Brain pericyte (primary cell): Measurements from ENCODE around the gene SLC25A5.
"Not testable (repeated sequence)": the region's sequence is repeated elsewhere in the genome, so short reads cannot be mapped to it uniquely, and the experiment has no call there.

Experiments used
- DNase-seq: peaks from one replicate; pipeline ENCODE4 v3.0.0-alpha.2; 2012; ENCODE audit warnings: low read depth, low spot score

Gene SLC25A5

DNA sequence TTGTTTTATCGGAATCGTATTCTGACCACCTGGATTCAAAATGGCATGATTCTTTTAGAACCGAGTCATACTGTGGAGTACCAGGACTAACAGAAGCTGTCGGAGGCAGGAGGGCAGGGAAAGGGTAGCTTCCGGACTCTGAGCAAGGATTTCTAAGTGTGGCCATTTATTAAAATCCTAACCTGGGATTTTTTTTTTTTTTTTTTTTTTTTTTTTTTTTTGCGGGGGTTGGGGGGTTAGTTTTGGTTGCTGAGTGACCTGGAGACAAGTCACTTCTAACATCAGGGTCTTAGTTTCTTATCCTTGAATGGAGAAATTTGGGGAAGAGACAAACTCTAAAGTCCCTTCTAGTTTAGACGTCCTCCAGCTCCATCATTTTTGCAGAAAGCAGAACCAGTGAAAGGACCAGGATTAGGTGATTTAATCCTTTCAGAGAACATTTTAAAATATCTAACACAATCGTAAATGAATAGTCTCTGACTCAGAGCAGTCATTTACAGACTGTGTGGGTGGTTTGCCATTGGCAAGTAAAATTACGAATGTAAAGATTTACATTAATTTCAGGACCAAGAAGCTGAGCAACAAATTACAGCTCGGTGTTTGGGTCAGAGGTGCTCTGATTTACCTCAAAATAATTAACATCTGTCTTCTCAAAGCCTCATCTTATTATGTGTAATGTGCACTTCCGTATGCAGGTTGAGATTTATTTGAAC is 7.3 kb downstream of the SLC25A5 start:
- DNase-seq: no peak

DNA sequence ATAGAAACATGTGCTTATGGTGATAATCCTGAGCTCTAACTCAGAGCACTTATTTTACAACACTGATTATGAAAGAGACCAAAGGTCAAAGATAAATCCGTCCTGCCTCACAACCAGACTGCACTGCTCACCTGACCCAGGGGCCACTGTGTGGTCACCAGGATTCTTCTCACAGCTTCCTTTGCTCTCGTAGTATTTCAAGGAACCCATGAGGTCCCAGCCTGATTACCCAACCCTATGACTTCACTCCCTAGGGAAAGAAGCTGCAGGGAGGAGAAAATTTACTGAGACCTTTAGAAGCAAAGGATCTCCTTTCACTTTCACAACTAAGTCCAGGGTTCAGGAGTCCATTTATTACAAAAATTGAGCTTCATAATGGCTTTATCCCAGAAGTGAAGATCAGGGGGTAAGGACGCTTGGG is 9.6 kb downstream of the SLC25A5 start:
- no peak for DNase-seq

DNA sequence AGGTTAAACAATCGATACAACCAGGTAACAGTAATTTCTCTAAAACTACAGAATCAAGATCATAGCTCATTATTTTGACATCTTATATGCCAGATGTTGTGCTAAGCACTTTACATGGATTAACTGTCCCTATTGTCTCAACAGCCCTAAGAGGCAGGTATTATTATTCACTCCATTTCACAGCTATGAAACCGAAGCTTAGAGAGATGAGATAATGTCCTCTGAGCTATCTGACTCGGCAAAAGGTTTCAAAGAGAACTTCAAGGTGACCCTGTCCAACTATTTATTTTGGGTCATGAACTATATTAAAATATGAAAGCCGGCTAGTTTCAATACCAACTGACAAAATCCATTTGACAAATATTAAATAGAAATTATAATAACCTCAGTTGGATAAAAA is 10.3 kb downstream of the SLC25A5 start:
- no peak for DNase-seq

DNA sequence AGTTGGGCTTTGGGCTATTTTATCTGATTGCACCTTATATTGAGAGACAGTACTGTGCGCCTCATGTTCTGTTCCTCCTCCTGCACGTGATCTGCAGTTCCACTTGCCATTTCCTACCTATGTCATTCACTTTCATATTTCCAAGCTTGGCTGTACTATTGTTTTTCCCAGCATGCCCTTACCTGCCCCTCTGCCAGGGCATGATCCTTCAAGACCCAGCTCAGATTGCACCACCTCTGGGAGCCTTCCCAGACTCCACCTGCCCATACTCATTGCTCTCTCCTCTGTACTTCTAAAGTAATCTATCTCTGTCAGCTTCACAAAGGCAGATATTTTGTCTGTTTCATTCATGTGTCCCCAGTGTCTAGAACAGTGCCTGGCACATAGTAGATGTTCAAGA is 11.6 kb downstream of the SLC25A5 start:
- DNase-seq: no peak

DNA sequence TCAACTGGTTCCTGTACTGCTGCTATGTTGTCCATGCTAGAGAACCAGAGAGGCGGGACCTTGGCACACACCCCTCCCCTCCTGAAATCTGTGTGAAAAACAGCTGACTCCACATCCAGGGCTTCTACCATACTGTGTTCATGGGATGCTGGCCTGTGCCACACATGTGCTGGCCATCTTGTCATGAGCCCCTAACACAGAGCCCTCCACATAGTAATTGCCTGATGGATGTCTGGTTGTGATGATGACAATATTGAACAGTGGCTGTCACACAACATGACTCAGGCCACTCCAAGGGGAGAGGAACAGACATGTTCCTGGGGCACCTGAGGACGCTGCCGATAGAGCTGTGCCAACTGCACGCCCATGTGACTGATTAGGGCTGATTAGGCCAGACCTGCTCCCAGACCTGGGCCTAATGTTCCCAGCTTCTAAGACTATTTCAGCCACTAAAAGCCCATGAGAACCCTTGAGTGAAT is 13.1 kb downstream of the SLC25A5 start:
- DNase-seq: no peak

DNA sequence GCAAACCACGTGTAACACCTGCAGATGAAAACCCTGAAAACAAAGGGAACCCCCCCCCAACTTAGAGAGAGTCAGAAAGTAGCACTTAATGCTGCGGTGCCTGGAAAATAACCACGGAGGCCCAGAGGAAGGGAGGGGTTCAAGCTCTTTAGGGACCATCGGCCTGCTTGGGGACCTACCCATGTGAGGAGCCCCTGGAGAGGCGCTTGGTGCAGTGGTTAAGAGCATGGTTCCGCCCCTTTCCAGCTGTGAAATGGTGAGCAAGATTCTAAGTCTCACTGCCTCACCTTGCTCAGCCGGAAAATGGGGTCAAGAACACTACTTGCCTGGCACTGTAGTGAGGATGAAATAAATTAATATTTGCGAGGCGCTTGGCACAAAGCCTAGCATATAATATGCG is 13.8 kb downstream of the SLC25A5 start:
- no peak for DNase-seq

DNA sequence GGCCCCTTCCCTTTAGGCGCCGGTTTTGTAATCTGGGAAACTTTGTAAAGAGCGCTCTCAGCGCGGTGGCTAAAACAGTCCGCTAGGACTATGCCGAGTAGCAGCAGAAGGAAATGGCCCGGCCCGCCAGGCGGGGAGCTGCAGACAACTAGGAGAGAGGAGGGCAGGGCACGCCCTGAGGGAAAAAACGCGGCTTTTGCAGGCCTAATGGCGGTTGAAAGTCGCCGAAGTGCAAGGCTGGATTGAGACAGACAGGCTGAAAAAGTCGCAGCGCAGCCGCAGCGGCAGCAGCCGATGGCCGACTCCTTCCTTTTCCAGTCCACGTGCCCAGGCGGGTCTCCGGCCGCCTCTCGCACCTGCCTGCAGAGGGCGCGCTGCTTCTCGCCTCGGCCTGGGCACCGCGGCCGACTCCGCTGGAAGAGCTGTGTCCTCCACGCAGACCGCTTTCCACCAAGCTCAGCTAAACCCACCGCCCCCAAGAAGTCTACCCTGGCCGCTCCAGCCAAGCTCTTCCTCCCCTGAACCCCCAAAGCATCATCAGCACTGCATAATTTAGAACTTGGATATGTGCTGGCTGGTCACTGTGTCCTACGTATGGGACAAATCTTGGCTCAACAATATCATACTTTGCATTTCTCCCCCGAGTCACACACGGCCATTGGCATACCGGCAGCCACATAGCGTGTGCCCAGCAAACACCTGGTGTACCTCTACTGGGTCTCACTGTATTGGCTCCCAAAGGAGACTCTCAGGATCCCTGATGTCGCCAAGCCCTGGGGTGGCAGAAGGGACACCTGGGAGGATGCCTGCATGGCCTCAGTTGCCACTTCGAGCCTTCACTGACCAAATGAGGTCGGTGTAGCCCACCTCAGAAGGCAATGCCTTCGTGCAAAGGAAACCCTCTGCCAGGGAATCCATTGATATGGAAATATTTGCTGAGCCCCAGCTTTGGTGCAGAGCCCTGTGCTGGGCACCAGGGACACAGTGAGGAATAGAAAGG is 14.5 kb downstream of the SLC25A5 start:
- DNase-seq: no peak

DNA sequence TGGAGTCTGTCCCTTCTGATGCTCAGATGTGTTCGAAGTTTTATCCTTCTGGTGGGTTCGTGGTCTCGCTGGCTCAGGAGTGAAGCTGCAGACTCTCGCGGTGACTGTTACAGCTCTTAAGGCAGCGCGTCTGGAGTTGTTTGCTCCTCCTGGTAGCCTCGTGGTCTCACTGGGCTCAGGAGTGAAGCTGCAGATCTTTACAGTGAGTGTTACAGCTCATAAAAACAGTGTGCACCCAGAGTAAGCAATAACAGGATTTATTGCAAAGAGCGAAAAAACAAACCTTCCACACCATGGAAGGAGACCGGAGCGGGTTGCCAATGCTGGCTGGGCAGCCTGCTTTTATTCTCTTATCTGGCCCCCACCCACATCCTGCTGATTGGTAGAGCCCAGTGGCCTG is 18.5 kb downstream of the SLC25A5 start:
- DNase-seq: no peak

DNA sequence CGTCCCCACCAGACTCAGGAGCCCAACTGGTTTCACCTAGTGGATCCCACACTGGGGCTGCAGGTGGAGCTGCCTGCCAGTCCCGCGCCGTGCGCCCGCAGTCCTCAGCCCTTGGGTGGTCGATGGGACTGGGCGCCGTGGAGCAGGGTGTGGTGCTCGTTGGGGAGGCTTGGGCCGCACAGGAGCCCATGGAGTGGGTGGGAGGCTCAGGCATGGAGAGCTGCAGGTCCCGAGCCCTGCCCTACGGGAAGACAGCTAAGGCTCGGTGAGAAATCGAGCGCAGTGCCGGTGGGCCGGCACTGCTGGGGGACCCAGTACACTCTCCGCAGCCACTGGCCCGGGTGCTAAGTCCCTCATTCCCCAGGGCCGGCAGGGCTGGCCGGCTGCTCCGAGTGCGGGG is 19.5 kb downstream of the SLC25A5 start:
- DNase-seq: not testable (repeated sequence)

DNA sequence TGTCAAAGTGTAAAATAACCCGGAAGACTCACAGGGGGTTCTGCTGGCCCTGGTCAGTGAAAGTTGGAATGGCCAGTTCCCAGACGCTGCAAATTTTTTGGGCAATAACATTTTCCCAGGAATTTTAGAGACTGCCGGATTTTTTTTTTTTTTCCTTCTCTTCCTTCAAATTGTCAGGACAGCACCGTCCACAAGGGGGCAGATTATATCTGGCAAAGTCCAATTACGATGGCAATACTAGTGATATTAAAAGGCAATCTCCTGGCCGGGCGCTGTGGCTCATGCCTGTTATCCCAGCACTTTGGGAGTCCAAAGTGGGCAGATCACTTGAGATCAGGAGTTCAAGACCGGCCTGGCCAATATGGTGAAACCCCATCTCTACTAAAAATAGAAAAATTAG is 20.5 kb downstream of the SLC25A5 start:
- DNase-seq: no peak

DNA sequence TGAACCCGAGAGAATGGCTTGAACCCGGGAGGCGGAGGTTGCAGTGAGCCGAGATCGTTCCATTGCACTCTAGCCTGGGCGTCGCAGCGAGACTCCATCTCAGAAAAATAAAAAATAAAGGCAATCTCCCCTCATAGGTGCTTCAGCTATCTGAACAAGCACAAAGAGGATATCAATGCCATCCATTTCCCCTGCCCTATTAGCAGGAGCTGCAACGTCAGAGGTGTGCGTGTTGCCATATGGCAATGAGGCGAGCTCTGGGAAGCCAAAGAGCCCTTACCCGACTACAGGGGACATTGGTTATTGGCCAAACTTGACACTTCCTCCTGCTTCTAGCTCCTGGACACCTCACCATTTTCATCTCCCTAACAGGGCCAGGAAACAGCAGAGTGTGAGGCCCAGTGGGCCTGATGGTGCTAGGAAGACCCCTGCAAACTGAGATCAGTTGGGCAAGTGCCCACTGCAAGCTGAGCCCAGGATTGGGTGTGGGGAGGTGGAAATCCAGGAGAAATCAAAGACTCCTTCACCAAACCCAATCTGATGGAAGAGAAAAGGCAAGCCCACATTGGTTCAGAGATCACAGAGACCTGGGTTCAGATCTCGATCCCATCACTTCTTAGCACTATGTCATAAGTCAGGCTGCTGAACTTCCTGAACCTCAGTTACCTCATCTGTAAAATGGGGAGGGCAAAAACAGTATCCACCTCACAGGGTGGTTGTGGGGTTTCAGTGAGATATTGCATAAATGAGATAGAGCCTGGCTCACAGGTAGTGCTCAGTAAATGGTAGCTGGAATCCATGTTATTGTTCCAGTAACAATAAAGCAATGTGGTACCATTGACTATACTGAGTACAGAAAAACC is 21.2 kb downstream of the SLC25A5 start:
- DNase-seq: no peak

DNA sequence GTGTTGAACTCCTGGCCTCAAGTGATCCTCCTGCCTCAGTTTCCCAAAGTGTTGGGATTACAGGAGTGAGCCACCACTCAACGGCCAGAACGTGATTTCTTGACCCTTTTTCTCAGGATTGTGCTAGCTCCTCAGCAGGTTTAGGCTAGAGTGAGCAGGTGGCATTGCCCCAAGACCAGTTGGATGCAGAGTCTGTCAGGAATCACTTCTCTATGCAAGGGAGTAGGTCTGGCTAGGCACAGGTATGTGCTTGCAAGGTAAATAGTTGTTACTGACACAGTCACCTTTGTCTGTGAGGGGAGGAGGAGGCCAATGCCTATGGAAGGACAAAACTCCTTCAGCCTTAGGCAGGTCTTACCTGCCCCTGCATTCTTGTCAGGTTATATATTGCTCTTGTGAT is 24.2 kb downstream of the SLC25A5 start:
- no peak for DNase-seq

DNA sequence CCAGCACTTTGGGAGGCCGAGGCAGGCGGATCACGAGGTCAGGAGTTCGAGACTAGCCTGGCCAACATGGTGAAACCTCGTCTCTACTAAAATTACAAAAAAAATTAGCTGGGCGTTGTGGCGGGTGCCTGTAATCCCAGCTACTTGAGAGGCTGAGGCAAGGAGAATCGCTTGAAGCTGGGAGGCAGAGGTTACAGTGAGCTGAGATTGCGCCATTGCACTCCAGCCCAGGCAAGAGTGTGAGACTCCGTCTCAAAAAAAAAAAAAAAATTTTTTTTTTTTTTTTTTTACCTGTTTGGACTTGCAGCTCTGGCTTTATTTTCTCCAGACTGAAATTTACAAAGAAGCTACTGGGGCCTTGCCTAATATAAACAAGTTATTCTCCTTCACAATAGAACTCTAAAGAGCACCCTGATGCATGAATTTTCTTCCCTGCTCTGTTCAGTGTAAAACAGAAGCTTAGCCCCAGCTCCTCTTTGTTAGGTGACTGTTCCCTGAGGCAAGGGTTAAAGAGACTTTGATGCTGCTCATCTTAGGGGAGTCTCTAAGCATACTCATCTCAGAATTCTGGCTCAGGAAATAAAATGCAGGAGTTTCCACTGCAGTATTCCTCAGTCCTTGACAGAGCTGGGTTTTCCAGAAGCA is 25.7 kb downstream of the SLC25A5 start:
- DNase-seq: not testable (repeated sequence)

DNA sequence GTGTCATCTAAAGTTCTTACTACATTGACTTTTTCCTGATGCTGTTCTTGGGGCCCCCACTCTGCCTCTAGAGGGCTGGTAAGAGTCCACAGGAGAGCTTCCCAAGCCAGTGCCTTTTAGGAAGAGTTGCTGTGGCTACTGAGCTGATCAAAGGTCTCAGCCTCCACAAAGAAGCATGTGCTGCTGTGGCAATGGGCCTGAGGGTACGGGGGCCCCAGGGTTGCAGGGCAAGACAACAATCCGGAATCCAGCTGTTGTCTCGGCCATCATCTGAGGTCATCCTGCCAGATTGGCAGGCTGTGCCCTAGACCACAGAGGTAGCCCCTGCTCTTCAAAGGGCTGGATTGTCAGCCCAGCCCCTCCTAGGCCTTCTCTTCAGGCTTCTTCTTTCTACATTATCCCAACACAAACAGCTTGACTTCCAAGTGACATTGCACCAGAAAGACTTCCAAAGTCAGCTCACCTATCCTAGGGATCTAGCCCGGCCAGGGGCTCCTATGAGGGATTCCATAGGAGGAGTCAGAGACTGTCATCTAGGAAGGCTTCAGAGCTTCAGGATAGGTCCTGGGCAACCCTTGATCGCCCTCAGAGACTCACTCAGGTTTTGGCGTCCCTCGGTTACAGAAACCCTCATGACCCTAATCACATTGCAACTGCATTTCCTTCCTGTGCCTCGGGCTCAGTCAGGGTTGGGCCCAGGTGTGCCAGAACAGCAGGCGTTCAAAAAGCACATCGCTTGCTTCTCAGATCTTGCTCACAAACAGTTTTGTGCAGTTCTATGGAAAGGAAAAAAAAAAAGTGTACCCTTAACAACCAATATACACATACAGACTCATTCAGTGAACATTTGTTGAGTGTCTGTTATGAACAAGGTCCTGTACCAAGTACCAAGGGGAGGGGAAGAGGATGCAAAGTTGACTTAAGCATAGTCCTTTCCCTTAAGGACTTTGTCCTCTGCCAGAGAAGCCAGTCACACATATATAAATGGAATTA is 27.8 kb downstream of the SLC25A5 start:
- no peak for DNase-seq

DNA sequence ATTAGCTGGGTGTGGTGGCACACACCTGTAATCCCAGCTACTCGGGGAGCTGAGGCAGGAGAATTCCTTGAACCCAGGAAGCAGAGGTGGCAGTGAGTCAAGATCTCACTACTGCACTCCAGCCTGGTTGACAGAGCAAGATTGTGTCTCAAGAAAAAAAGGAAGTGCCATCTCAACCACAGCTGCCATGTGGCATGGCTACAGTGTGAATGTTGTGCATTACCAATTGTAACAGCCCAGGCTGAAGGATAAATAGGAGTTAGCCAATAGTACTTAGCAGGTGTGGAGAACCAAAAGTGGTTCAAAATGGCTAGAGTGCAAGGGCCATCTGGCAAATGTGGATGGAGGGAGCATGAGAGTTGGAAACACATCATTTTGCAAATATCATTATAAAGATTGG is 28.9 kb downstream of the SLC25A5 start:
- DNase-seq: no peak

DNA sequence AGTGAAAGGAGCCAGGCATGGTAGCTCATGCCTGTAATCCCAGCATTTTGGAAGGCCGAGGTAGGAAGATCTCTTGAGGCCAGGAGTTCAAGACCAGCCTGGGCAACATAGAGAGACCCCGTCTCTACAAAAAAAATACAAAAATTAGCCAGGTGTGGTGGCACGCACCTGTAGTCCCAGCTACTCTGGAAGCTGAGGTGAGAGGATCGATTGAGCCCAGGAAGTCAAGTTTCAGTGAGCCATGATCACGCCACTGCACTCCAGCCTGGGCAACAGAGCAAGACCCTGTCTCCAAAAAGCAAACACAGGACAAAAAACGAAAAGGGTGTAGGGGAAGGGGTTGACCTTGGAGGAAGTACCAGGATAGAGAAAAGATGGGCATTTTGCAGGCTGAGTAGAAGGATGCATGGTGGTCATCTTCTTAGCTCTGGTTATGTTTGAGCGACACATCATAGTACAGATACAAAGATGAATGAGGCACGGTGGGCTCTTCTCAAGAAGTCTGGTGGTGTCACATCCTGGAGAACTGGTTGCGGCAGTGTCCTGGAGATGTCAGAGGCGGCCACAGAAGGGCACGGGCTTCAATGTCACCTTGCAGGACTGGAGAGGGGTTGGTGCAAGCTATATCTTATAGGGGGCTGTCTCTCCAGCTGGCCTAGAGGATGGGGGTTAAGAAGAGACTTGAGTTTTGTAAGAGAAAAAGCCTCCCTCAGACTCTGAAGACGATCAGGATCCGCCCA is 32.0 kb downstream of the SLC25A5 start:
- no peak for DNase-seq

DNA sequence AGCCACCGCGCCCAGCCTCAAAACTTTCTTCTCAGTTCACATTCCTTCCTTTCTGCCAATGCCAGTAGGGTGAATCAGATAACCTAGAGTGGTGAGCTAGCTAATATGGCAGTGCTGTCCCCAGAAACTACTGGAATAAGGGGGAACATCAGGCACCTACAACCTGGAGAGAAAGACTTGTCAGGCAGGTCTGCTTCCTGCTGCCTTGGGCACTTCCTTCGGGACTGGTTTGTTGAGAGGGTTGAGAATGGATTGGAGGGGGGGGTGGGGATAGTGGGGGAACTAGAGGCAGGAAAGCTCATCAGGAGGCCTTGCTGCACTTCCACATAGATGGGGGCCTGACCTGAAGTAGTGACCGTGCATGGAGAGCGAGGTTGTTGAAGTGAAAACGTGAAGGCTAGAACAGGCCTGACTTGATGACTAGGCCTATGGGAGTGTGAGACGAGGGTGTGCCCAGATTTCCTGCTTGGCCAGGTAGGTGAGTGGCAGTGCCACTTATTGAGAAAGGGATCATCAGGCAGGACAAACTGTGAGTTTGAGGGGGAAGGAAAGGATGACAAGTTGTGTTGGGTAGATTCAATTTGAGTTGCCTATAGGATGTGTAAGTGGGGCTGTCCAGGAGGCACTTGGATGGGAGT is 33.4 kb downstream of the SLC25A5 start:
- no peak for DNase-seq

DNA sequence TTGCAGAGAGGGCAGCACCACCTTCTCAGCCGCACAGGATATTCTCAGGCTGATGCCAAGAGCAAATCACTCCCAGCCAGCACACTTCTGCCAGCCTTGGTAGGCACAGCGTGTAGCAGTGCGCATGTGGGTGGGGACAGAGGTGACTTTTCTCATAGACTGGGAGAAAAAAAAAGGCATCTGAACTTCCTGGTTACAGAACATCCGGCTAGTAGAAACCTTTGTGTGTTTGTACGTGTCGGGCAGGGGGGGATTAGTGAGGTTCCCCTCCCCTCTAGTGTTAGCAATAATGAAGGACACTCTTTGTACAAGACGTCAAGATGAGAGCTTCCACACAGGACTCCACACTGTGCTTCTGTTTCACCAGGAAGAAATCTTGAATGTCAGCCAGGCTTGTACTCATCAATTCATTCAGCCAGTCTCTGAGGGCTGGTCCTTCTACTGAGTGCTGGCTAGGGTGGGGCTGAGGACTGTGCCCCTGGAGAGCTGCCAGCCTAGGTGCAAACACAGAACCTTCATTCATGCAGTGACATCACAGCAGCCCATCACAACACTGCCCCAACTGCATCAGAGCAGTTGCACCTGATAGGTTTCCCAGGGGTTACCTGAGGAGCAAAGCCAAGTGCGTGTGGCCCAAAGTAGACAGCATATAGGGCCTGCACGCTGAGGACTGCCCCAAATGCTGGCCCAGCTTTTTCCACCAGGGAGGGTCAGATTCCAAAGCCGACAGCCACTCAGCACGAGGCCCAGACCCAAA is 34.7 kb downstream of the SLC25A5 start:
- DNase-seq: no peak
